ENCODE measurements around the gene TUBA4B. TPM values are rescaled to one million over a fixed set of nuclear protein-coding genes. Genes with fewer than 3 reads are reported as not detected.

Gene TUBA4B
- total and polyA plus RNA-seq, 4 donors = 0.28 TPM; not detected in 3

GRCh38 chr2:219209236-219210195 lies 43.5 kb upstream of the TUBA4B start:
- 84 to 86% methylated on average over 18 of the region's 18 CpGs for WGBS, 2 donors
- intact Hi-C loops (cut with DNase I) = no loop called here
- Histone ChIP-seq H3K4me1 (ENCODE audit: control insufficient read depth in 1 of 2, insufficient read depth in 2 of 2, low read length in 2 of 2) (no peaks in the 10 kb centered on the region), H3K27me3 (ENCODE audit: control insufficient read depth in 1 of 2, insufficient read depth in 2 of 2, low read length in 1 of 2) (no peaks in the 10 kb centered on the region), H3K36me3 (ENCODE audit: control insufficient read depth in 1 of 2, insufficient read depth in 2 of 2, low read length in 1 of 2) (peaks cover 0 to 6% of the 10 kb centered on the region in 2 donors), H3K9me3 (ENCODE audit: control insufficient read depth, low read length) (no peaks in the 10 kb centered on the region), H3K27ac (ENCODE audit: low read depth in 1 of 2, low read length in 2 of 2) (no peak overlapping the region), H3K4me3 (ENCODE audit: low read length in 2 of 2) (no peak overlapping the region)
- no peak for ATAC-seq (ENCODE audit: low FRiP score)
- DNase-seq = no peak

GRCh38 chr2:219210196-219210885 lies 42.7 kb upstream of the TUBA4B start:
- ATAC-seq (ENCODE audit: low FRiP score) (no peak), DNase-seq (no peak)
- Histone ChIP-seq H3K27ac (ENCODE audit: low read depth in 1 of 2, low read length in 2 of 2) (no peak overlapping the region), H3K36me3 (ENCODE audit: control insufficient read depth in 1 of 2, insufficient read depth in 2 of 2, low read length in 1 of 2) (peaks cover 0 to 6% of the 10 kb centered on the region in 2 donors), H3K4me1 (ENCODE audit: control insufficient read depth in 1 of 2, insufficient read depth in 2 of 2, low read length in 2 of 2) (no peaks in the 10 kb centered on the region), H3K4me3 (ENCODE audit: low read length in 2 of 2) (no peak overlapping the region), H3K9me3 (ENCODE audit: control insufficient read depth, low read length) (no peaks in the 10 kb centered on the region), H3K27me3 (ENCODE audit: control insufficient read depth in 1 of 2, insufficient read depth in 2 of 2, low read length in 1 of 2) (no peaks in the 10 kb centered on the region)
- WGBS, 2 donors = 91 to 93% methylated on average over 24 of the region's 24 CpGs
- intact Hi-C loops (cut with DNase I) = no loop called here

DNA sequence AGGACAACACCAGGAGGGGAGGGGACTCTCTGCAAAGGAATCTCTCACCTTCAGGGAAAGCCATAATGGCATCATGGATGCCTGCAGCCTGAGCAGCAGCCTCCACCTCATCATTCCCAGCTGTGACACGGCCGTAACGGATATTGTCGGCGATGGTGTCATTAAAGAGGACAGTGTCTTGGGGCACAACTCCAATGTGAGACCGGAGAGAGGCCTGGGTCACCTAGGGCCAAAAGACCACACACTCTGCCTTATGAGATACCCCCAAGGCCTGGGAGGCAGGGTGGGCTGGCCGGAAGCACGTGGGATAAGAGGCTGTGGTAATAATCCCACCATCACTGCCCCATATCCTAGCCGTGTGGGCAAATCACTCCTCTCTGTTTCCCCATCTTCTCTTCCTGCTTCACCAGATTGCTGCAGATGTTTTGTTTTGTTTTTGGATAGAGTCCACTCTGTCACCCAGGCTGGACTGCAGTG lies 42.1 kb upstream of the TUBA4B start:
- no peak for ATAC-seq (ENCODE audit: low FRiP score)
- no peaks in the 10 kb centered on the region for H3K4me1 ChIP-seq (ENCODE audit: control insufficient read depth in 1 of 2, insufficient read depth in 2 of 2, low read length in 2 of 2)
- 91 to 92% methylated on average over 9 of the region's 9 CpGs for WGBS, 2 donors
- intact Hi-C loops (cut with DNase I) = no loop called here
- no peak overlapping the region for H3K27ac ChIP-seq (ENCODE audit: low read depth in 1 of 2, low read length in 2 of 2)
- peaks cover 0 to 6% of the 10 kb centered on the region in 2 donors for H3K36me3 ChIP-seq (ENCODE audit: control insufficient read depth in 1 of 2, insufficient read depth in 2 of 2, low read length in 1 of 2)
- no peaks in the 10 kb centered on the region for H3K9me3 ChIP-seq (ENCODE audit: control insufficient read depth, low read length)
- no peaks in the 10 kb centered on the region for H3K27me3 ChIP-seq (ENCODE audit: control insufficient read depth in 1 of 2, insufficient read depth in 2 of 2, low read length in 1 of 2)
- no peak overlapping the region for H3K4me3 ChIP-seq (ENCODE audit: low read length in 2 of 2)
- DNase-seq = no peak

GRCh38 chr2:219213026-219213415 lies 40.0 kb upstream of the TUBA4B start:
- Histone ChIP-seq H3K4me3 (ENCODE audit: low read length in 2 of 2) (no peak overlapping the region), H3K27ac (ENCODE audit: low read depth in 1 of 2, low read length in 2 of 2) (no peak overlapping the region), H3K9me3 (ENCODE audit: control insufficient read depth, low read length) (no peaks in the 10 kb centered on the region), H3K27me3 (ENCODE audit: control insufficient read depth in 1 of 2, insufficient read depth in 2 of 2, low read length in 1 of 2) (no peaks in the 10 kb centered on the region), H3K36me3 (ENCODE audit: control insufficient read depth in 1 of 2, insufficient read depth in 2 of 2, low read length in 1 of 2) (peaks cover 0 to 6% of the 10 kb centered on the region in 2 donors), H3K4me1 (ENCODE audit: control insufficient read depth in 1 of 2, insufficient read depth in 2 of 2, low read length in 2 of 2) (no peaks in the 10 kb centered on the region)
- intact Hi-C loops (cut with DNase I) = no loop called here
- no peak for DNase-seq
- ATAC-seq (ENCODE audit: low FRiP score) = no peak
- WGBS, 2 donors = 88 to 94% methylated on average over 8 of the region's 8 CpGs

DNA sequence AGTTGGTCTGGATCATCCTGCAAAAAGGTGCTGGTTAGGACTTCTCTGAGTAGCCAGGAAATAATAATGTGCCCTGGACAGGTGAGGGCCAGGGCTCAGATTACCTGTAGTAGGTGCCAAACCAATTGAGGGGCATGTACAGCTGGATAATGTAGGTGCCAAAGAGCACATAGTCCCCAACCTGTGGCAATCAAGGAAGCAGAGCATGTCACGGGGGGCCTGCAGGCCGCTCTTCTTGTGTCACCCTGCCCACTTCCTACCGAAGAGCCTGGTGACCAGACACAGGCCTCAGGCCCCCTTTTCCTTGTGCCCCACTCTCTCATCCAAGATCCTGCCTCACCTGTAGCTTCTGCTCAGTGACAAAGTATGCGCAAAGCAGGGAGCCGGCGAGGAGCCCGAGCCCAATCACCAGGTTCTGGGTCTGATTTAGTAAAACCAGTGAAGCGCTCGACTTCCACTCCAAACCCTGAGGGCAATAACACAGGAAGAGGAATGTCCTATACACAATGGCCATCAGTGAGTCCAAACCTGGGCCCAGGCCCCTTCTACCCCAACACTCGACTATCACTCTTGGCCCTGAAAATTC lies 39.5 kb upstream of the TUBA4B start:
- Histone ChIP-seq H3K4me1 (ENCODE audit: control insufficient read depth in 1 of 2, insufficient read depth in 2 of 2, low read length in 2 of 2) (no peaks in the 10 kb centered on the region), H3K4me3 (ENCODE audit: low read length in 2 of 2) (no peak overlapping the region), H3K27me3 (ENCODE audit: control insufficient read depth in 1 of 2, insufficient read depth in 2 of 2, low read length in 1 of 2) (no peaks in the 10 kb centered on the region), H3K9me3 (ENCODE audit: control insufficient read depth, low read length) (no peaks in the 10 kb centered on the region), H3K36me3 (ENCODE audit: control insufficient read depth in 1 of 2, insufficient read depth in 2 of 2, low read length in 1 of 2) (peaks cover 0 to 6% of the 10 kb centered on the region in 2 donors), H3K27ac (ENCODE audit: low read depth in 1 of 2, low read length in 2 of 2) (no peak overlapping the region)
- intact Hi-C loops (cut with DNase I) = no loop called here
- DNase-seq = no peak
- whole genome bisulfite sequencing, 2 donors = 96 to 97% methylated on average over 10 of the region's 10 CpGs
- no peak for ATAC-seq (ENCODE audit: low FRiP score)

- intact Hi-C loops (cut with DNase I) = no loop called here
- DNase-seq (no peak), ATAC-seq (ENCODE audit: low FRiP score) (no peak)
- Histone ChIP-seq H3K4me3 (ENCODE audit: low read length in 2 of 2) (no peak overlapping the region), H3K9me3 (ENCODE audit: control insufficient read depth, low read length) (no peaks in the 10 kb centered on the region), H3K27me3 (ENCODE audit: control insufficient read depth in 1 of 2, insufficient read depth in 2 of 2, low read length in 1 of 2) (no peaks in the 10 kb centered on the region), H3K4me1 (ENCODE audit: control insufficient read depth in 1 of 2, insufficient read depth in 2 of 2, low read length in 2 of 2) (no peaks in the 10 kb centered on the region), H3K36me3 (ENCODE audit: control insufficient read depth in 1 of 2, insufficient read depth in 2 of 2, low read length in 1 of 2) (peaks cover 0 to 5% of the 10 kb centered on the region in 2 donors), H3K27ac (ENCODE audit: low read depth in 1 of 2, low read length in 2 of 2) (no peak overlapping the region)
- WGBS, 2 donors = 95% methylated on average over 15 of the region's 15 CpGs
These were observed 38.9 kb upstream of the TUBA4B start for GRCh38 chr2:219214141-219214540.

DNA sequence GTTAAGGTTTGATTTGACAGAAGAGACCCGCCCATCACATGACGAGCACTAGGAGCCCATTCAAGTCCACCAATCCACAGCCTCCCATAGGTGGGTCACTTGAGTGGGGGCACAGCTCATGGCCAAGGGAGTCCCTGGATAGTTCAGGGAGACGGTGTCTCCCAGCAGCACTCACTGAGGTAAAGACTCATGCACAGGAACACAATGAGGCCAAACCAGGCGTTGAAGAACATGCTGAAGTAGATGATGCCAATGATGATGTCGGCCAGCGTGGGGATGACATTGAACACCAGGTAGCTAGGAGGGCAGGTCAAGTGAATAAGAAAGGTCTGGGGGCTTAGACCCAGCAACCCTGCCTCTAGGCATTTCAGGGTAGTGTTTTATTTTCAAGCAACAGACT lies 38.3 kb upstream of the TUBA4B start:
- H3K36me3 ChIP-seq (ENCODE audit: control insufficient read depth in 1 of 2, insufficient read depth in 2 of 2, low read length in 1 of 2) = peaks cover 0 to 2% of the 10 kb centered on the region in 2 donors
- H3K4me3 ChIP-seq (ENCODE audit: low read length in 2 of 2) = no peak overlapping the region
- no peak overlapping the region for H3K27ac ChIP-seq (ENCODE audit: low read depth in 1 of 2, low read length in 2 of 2)
- H3K4me1 ChIP-seq (ENCODE audit: control insufficient read depth in 1 of 2, insufficient read depth in 2 of 2, low read length in 2 of 2) = no peaks in the 10 kb centered on the region
- intact Hi-C loops (cut with DNase I) = no loop called here
- DNase-seq (no peak), ATAC-seq (ENCODE audit: low FRiP score) (no peak)
- no peaks in the 10 kb centered on the region for H3K27me3 ChIP-seq (ENCODE audit: control insufficient read depth in 1 of 2, insufficient read depth in 2 of 2, low read length in 1 of 2)
- no peaks in the 10 kb centered on the region for H3K9me3 ChIP-seq (ENCODE audit: control insufficient read depth, low read length)
- 93 to 94% methylated on average over 6 of the region's 6 CpGs for WGBS, 2 donors

GRCh38 chr2:219215871-219216534 lies 37.0 kb upstream of the TUBA4B start:
- no peak for ATAC-seq (ENCODE audit: low FRiP score)
- no peak overlapping the region for H3K27ac ChIP-seq (ENCODE audit: low read depth in 1 of 2, low read length in 2 of 2)
- no peaks in the 10 kb centered on the region for H3K9me3 ChIP-seq (ENCODE audit: control insufficient read depth, low read length)
- no peaks in the 10 kb centered on the region for H3K36me3 ChIP-seq (ENCODE audit: control insufficient read depth in 1 of 2, insufficient read depth in 2 of 2, low read length in 1 of 2)
- no peaks in the 10 kb centered on the region for H3K27me3 ChIP-seq (ENCODE audit: control insufficient read depth in 1 of 2, insufficient read depth in 2 of 2, low read length in 1 of 2)
- no peaks in the 10 kb centered on the region for H3K4me1 ChIP-seq (ENCODE audit: control insufficient read depth in 1 of 2, insufficient read depth in 2 of 2, low read length in 2 of 2)
- WGBS, 2 donors = 94 to 97% methylated on average over 27 of the region's 27 CpGs
- H3K4me3 ChIP-seq (ENCODE audit: low read length in 2 of 2) = no peak overlapping the region
- DNase-seq = no peak
- intact Hi-C loops (cut with DNase I) = no loop called here

Measured in aorta (tissue), 5 donors.